ENCODE results near the gene PCSK1.

PCSK1 gene

DNA sequence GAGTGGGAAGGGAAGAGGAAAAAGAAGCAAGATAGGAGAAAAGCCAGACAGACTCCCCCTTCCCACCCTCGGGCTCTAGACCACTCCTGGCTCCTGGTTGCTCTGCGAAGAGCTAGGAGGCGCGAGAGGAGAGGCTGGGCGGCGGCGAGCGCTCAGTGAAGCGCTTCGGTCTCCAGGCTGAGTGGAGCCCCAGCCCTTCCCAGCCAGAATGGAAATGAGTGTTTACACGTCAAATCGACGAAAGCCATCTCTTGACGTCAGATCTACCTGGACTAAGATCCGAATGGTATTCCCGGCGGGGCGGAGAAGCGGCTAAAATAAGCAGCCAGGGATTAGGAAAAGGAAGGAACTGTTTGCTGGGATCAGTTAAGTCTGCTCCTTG lies at the start of gene PCSK1:
PCSK1 (minus strand) TSS at position 183 of the 382 bp plus-strand sequence. CDS start 206 bp downstream, outside the sequence.
- DNase-seq = no peak

DNA sequence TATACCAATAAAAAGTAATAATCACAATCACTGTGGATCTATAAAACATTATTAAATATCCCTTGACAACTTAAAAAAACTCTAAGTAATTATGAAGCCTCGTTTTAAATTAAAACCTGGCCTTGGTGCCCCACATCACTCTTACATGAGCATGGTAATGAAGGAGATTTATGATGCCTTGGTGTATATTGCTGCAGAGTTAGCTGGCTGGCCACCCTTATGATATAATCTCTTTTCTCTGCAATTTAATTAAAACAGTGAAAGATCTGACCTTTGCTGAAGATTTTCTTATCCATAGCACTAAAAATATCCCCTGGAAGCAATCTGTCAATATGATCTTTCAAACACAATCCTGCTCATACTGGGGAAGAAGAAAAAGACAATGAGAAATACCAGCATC lies 48.8 kb upstream of the PCSK1 start:
- DNase-seq = no peak

DNA sequence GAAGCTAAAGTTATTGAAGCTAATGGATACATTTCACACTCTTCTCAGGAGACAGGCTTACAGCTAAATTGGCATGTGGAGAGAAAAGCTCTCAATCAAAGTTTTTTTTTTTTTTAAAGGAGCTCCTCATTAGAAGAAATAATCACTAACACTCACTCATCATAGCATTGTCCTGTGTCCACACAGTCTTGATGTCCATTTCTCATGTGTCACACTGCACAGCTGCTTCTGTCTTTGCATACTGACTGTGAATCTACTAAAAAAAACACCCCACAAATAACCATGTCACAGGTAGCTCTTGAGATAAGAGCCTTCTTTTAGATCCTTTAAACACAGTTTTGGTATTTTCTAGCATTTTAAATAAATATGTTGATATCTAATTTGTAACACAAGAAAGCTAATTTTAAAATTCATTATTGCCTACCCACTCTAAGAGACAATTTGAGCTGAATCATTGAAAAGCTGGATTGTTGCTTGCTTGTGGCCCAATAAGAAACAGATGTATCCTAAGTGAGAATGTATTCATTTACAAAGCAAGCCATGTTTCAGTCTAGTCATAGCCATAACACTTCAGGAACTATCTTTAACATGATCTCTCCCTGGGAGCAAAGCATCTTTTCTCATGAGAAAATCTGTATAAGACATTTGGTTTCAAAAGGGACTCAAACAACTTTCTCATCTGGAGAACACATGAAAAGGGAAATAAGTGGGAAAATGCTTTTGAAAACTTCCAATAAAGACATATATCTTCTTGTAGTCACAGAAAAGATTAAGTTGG lies 48.1 kb upstream of the PCSK1 start:
- no peak for DNase-seq

DNA sequence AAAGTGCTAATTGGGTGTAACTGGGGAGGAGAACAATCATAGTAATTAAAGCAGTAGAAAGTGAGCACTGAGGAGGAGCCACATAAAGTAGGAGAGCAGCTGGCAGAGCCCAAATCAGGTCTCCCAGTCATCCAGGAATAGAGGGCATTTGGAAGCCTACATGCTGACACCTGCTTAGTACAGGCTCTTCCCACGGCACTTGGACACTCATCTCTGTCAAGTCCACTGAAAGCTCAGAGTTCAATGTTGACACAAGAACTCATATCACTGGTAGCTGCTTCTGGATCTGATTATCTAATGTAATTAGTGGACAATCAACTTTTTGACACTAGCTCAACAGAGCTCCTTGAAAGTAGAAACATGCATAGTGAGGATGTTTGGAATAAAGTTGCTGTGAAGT lies 45.9 kb upstream of the PCSK1 start:
- DNase-seq = no peak

DNA sequence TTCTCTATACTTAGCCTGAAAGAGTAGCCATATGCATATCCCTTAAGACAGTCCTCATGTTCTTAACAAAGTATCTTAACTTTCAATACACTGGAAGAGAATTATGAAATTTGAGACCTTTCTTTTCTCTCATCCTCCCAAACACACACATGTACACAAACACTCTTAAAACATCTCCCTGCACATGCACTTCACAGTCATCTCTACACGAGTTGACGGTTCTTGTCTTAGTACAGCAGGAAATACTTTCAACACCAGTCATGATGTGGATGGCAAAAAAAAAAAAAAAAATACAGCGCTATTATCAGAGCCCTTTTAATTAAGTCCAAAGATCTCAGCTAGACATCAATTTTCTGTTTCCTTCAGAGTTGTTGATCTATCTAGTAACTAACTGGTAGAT lies 43.6 kb upstream of the PCSK1 start:
- no peak for DNase-seq

DNA sequence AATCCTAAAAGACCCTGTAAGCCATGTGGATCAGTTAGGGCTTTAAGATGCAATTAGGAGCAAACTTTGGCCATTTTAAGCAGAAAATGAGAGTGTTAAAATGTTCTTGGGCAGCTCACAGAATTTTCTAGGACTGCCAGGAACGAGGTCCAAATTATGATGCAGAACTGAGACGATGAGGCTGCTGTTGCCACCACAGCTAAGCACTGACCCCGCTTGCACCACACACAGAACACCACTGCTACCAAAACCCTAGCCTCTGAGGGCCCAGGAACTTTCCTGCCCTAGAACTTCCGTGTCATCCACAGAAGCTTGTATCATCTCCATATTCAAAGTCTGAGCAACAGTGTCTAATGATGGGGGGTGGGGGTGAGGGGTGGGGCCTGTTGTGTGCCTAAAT lies 41.0 kb upstream of the PCSK1 start:
- DNase-seq = no peak

DNA sequence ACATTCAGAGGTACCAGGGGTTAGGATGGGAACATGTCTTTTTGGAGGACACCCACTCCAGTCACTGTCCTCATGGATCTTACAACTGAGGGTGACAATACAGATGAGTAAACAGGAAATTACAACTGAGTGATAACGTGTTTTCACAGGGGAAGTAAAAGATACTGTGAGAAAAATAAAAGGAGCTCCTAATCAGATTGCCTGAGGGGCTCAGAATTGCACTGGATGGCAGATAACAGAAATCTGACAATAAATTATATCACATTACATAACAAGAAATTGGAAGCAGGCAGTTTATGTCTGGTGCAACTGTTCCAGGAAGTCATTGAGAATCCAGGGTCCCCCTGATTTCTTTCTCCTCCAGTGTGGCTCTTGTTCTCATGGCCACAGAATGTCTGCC lies 40.1 kb upstream of the PCSK1 start:
- no peak for DNase-seq

DNA sequence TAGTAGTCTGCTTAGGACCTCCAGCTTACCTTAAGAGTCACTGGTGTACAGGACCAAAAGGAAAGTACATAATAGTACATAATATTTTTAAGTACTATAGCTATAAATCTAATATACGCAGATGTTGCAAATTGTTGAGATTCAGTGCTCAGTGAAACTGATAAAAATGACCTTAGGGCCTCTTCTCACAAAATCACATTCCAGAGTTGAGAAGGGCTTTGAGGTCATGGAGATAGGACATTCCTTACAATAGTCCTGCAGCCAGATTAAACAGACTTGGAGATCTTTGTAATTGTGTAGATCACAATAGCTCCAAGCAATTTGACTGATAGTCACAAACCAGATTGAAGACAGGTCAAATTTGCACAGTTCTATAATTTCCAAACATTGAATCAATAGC lies 37.7 kb upstream of the PCSK1 start:
- DNase-seq = no peak

DNA sequence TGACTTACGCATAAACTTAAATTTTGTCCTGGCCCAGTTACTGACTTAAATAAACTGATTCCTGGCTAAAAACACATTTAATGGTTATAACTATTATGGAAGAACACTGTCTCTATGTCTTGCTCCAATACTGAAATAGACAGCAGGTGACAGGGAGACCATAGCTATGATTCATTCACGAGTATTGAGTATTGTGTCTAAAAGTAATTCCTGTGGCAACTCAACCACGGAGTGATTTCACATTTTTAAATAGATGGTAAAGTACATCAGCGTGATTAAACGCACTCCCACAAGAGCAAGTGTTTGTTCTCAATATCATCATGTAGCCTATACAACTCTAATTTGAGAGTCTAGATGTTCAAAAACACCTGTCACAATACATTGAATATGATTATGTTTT lies 35.9 kb upstream of the PCSK1 start:
- no peak for DNase-seq

DNA sequence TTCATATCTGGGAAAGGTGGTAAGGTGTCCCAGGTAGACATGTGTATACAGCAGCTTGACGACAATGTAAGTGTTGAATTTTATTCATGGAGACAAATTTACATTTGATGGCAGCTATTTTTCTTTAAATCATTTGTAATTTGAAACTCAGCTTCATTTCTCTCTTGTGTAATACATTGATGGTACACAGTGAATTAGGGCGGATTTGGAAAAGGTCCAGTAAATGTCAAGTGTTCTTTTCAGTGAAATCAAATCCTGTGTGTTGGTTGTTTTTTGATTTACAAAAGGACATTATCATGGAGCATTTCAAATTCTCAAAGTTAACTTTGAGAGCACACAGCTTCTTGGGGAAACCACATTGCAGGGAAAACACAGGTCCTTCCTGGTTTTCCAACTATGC lies 30.0 kb upstream of the PCSK1 start:
- no peak for DNase-seq

DNA sequence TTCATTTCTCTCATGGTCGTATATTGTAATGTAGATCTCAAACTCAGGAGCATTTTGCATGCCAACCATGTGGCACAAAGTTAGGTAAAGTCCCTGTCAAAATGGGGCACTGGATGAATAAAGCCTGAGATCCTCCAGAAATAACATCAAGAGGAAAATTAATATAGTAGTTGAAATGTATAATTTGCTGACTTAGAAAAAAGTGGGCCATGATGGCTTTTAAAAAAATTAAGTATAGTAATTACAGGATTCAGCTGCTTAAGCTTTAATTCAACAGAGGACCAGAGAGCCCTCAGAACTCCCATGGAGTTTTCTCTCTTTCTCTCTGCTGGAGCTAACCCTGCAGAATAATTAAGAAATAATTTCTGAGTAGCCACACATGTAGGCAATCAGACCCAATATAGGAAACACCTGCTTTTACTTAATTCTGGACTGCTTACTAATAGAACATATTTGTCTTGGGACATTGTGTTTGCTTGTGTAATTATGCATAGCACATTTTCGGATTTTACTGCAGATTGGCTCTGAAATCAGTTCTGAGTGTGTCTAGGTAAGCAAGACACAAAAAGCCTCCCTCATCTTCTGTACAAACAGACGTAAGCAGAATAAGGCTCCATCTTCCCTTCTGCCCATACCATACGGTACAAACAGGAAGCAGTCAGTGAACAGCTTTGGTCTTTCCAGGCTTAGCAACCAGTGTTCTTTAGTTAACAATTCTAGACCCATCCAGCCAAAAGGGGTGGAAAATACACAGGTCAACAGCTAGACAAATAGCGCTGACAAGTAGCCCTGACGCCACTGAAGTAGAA lies 26.5 kb upstream of the PCSK1 start:
- no peak for DNase-seq

DNA sequence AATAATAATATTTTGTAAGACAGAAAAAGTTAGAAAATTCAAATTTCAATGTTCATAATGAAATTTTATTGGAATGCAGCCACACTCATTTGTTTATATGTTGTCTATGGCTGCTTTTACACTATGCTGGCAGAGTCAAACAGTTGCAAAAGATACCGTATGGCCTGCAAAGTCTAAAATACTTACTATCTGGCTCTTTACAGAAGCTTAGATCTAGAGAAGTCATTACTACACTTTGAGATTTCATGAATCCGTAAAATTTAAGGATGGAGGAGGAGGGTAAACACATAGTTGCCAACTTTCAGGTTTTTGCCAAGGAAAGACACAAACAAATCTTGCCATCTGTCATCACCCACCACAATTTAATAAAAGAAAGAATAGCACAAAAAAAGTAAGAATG lies 25.1 kb upstream of the PCSK1 start:
- no peak for DNase-seq

DNA sequence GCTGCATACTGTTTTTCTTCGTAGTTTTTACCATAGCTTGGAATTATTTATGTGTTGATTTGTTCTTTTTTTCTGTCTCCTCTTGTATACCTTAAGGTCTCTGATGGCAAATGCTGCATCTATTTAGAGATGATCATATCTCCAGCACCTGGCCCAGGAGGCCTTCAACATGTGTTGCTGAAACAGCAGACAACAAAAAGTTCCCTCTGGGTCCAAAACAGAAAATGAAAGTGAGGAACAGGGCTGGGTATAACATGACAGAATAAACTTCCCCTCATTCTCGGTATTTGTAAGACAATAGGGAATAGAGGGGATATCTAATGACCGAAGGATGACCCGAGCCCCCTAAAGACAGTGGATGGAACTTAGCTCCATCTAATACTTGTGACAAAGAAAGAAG lies 22.7 kb upstream of the PCSK1 start:
- no peak for DNase-seq

DNA sequence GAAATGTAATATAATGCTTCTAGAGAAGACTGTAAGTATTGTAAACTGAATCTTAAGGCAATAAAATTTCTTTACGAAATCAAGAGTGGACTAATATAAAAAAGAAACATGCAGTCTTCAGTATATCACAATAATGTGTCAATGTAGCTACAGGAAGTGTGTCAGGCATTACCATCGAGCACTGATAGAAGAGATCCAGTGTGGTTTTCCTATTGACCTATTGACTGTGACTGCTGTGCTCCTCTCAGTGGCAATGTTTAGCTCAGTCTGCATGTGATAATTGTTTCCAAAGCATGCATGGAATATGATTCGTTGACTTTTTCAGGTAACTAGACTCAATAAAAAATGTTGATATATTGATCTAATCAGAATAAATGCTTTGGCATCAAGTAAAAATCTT lies 20.3 kb upstream of the PCSK1 start:
- no peak for DNase-seq

DNA sequence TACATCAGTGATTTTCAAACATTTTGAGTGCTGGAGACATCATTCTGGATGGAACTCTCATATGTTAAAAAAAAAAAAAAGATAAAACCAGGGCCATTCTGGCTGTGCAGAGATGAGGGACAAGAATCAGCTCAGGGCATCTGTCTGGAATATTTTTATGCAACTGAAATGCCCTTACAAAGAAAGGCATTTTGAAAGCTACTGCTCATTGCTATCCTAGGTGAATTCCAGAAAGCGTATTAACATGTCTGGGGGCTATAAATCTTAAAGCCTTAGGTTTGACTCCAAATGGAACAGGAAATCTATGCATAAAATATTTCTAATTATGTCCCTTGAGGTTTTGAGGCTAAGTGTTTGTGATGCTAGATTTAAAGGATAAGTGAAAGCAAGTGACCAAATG lies 14.9 kb upstream of the PCSK1 start:
- DNase-seq = no peak

DNA sequence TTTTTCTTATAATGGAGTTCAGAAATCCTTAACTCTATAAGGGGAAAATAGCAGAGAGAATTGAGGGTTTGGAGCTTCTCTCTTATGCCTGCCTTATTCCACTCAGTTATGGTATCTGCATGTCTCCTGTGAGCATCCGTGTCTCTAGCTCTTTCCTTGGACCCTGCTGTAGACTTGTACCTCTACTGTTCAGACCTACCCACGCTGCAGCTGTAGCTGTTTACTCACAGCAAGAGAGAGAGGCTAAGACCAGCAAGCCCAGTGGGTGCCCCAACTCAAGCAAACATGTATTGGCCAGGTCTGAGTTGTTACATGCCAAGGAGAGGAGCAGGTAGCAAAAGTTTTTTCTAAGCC lies 7.1 kb upstream of the PCSK1 start:
- DNase-seq = no peak

DNA sequence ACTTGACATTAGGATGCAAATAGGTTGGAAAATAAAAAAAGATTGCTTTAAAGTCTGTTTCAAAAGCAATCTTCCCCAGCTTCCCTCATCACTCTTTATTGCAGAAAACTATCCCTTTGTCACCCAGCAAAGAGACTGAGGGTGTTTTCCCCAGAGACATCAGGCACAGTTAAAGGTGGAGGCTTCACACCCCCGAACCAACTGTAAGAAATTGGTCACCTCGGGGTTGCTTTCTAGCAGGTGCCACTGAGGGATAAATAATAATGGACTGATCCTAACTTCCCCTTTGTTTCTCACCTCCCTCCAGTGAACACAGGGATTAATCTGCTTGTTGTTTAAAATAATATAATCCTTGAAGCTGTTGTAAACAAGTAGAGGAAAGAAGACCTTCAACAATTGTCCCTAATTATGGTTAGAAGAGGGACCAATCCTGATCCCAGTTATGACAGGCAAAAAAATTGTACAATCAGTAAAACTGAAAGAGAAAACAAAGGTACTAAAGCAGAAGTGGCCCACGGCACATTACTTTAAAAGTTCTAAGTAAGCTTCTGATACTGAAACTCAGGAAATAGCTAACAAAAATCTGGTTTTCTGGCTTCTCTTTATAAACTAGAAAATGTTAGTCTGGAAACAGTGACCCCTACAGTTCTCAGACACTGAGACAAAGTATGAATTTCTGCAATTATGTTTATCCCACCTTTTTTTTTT lies 6.6 kb upstream of the PCSK1 start:
- no peak for DNase-seq

DNA sequence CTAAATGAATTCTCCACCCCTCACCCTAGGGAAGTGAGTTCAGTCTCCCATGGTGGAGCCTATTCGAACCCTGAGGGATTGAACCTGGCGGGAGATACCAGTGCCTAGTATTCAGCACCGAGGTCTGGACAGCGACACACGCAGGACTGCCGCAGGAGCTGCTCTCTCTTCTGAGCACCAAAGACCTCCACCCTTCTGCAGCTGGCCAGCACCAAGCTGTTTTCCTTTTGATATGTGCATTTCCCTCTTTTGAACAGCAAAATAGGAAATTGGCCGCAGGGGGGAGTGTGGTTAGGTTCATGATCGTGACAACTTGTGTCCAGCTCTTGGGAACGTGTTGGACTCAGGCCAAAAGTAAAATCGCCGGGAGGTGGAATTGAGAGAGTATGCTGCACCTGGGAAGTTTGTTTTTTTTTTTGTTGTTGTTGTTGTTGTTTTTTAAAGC lies 1.2 kb upstream of the PCSK1 start:
- DNase-seq = no peak

DNA sequence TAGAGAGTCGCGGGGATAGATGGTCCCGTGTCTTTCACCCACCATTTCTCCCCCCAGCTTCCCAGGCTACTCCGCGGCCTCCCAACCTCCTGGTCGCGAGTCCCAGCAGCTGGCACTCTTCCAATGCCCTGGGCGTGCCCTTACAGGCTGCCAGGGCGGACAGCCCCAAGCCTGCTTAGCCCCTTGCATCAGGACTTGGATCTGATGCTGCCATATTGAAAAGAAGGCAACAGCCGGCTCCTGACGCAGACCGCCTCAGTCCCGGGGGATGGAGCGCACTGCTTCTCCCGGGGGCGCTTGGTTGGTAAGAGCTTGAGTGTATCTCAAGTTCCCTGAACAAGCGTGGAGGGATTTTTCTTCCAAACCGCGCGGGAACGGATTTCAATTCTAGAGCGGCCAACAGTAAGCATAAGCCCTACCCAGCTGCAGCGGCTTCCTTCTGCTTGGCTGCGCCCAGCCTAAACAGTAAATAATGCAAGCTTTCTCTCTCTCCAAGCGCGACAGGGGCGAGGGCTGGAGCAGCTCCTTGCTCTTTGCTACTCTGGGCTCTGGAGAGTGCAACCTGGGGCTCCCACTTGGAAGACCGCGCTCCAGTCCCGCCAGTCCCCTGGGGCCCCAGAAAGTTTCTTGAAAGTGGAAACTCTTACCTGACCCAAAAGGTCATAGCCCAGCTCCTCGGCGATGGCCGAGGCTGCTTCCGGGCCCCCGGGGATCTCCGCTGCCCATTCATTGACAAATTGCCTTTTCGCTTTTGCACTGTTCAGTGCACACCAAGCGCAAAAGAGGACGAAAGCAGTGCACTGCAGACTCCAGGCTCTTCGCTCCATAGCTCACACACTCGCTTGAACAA lies 607 bp downstream of the PCSK1 start:
- DNase-seq = no peak

DNA sequence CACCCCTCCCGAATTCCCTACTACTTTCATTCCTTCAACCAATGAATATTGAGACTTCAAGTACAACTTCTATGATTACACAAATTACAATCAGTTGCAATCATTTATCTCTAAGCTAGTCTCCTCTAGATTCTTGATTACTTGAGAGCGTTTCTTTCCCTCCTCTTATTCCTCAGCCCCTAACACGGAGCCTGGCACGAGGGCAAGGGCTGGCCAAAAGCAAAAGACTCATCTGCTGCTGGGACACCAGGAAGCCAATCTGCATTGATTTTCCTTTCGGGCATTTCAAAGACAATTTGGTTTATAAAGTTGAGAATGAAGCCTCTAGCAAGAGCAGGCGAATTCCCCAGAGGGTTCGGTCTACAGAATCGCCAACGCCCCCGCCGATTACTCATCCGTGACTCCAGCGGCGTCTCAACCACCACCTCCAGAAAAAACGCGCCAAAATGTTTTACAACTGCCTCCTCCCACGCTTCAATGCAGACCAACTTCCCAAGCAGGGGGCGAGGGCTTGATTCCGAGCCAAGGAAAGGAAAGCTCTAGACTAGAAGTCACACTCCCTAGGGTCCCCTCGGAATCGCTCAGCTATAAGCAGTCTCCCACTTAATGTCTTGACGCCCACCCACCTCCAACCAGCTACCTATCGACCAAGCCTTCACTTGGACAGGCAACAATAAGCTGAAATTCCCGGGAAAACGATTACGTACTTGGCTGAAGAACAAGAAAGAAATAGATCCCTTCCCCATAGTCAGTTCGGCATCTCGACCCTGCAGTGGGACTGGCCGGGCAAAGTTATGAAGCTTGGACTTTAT lies 1.5 kb downstream of the PCSK1 start:
- no peak for DNase-seq

DNA sequence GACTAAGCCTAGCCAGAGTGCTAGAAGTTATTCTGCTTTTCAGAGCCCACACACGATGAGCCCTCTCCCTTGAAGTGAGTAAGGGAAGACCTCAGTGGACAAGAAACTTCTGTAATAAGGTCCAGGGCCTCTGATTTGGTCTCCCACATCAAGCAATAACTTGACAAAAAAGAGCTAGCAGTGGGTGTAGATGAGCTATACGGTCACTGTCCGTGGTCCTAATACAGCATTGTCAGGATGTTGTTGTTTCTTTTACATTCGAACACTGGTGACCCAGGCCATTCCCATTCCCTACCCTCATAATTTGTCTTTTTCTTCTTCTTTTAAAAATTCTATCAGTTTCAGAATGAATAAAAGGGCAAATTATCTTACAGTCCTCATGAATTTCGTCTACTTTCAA lies 5.2 kb downstream of the PCSK1 start:
- DNase-seq = no peak

DNA sequence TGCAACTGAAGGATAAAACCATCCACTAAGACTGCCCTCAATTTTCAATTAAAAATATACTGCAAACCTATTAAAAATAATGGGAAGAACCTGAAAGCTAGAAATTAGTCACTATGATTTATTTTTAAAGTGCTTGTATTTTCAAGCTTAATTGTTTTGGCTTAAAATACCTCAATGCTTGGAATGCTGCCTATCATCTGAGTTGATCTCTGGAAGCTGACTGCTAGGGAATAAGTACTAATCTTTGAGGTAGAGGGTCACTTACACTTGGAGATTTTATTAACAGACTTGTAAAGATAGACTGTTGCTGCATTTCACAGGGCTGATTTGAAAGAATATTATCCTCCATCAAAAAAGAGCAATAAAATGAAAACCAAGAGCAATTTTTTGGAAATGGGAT lies 6.2 kb downstream of the PCSK1 start:
- no peak for DNase-seq
